Measurements from ENCODE around the gene PBLD.

DNA sequence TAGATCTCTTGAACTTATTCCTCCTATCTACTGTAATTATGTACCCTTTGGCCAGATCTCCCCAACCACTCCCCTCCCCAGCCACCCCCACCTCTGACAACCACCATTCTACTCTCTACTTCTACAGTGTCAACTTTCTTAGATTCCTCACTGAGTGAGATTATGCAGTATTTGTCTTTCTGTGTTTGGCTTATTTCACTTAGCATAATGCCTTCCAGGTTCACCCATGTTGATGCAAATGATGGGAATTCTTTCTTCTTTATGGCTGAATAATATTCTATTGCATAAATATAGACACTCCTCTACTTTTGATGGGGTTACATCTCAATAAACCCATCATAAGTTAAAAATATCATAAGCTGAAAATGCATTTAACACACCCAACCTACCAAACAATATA, 22.2 kb downstream of the PBLD start:
- TF ChIP-seq MAZ (IDR thresholded peaks at IDR 0.05; ENCODE audit: borderline replicate concordance, low read depth, low read length) (no peak), MYC (IDR thresholded peaks at IDR 0.05; ENCODE audit: borderline replicate concordance, low read length) (no peak), RCOR1 (IDR thresholded peaks at IDR 0.05; ENCODE audit: low read depth, low read length) (no peak), POLR2A (IDR thresholded peaks at IDR 0.05; ENCODE audit: low read length) (no peak), CHD4 (IDR thresholded peaks at IDR 0.05; ENCODE audit: borderline replicate concordance) (no peak), CHD2 (IDR thresholded peaks at IDR 0.05; ENCODE audit: low read length, partially characterized antibody) (no peak)
- TF ChIP-seq, protein P1, sequence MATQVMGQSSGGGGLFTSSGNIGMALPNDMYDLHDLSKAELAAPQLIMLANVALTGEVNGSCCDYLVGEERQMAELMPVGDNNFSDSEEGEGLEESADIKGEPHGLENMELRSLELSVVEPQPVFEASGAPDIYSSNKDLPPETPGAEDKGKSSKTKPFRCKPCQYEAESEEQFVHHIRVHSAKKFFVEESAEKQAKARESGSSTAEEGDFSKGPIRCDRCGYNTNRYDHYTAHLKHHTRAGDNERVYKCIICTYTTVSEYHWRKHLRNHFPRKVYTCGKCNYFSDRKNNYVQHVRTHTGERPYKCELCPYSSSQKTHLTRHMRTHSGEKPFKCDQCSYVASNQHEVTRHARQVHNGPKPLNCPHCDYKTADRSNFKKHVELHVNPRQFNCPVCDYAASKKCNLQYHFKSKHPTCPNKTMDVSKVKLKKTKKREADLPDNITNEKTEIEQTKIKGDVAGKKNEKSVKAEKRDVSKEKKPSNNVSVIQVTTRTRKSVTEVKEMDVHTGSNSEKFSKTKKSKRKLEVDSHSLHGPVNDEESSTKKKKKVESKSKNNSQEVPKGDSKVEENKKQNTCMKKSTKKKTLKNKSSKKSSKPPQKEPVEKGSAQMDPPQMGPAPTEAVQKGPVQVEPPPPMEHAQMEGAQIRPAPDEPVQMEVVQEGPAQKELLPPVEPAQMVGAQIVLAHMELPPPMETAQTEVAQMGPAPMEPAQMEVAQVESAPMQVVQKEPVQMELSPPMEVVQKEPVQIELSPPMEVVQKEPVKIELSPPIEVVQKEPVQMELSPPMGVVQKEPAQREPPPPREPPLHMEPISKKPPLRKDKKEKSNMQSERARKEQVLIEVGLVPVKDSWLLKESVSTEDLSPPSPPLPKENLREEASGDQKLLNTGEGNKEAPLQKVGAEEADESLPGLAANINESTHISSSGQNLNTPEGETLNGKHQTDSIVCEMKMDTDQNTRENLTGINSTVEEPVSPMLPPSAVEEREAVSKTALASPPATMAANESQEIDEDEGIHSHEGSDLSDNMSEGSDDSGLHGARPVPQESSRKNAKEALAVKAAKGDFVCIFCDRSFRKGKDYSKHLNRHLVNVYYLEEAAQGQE (IDR thresholded peaks at IDR 0.05), result no peak

Data from A549 (cell line).